HG03469 (cell line): ENCODE data around the gene RPP38.
A peak's percentile ranks its signal among the peaks of the same experiment; 100 is the strongest.

Experiments
- ATAC-seq: cut with Tn5 transposase; IDR thresholded peaks from one replicate; pipeline ENCODE4 v1.9.1; 2021; ENCODE audit warnings: mild to moderate bottlenecking, moderate library complexity, moderate number of reproducible peaks; ENCODE audit not compliant: unreplicated experiment

Gene RPP38

GRCh38 chr10:15097011-15097812 is at the start of gene RPP38:
RPP38 (plus strand) TSS chr10:15097355; CDS start chr10:15103315, 5,960 bp downstream.
- ATAC-seq: peak; percentile 68

GRCh38 chr10:15049533-15049932 is 47.6 kb upstream of the RPP38 start:
- no peak for ATAC-seq

- ATAC-seq: no peak
Observed at GRCh38 chr10:15052121-15052520, 45.0 kb upstream of the RPP38 start.

DNA sequence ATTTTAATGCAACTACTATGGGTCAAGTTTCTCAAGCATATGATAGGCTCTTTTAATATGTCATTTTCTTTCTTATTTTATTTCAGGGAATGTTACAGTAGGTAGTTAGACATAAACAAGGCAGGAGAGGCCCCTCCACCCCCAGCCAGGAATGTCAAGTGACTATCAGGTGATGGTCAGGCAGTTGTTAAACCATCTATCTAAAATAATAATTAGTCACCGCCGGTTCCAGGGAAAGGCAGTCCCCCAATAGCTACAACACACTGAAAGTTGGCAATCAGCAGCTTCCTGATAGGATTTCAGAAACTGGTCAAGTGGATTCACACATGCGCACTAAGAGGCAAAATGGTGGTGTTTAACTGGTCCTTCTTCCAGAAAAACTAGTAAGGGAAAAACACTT is 44.1 kb upstream of the RPP38 start:
- ATAC-seq: no peak

DNA sequence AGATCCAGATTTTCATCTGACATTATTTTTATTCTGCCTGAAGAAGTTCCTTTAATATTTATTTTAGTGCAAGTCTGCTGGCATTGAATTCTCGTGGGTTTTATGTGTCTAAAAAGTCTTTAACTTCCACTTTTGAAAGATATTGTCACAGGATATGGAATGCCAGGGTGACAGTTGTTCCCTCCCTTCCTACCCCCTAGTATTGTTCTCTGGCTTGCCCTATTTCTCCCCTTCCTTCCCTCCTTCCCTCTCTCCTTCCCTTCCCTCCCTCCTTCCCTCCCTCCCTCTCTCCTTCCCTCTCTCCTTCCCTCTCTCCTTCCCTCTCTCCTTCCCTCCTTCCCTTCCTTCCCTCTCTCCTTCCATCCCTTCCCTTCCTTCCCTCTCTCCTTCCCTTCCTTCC is 38.5 kb upstream of the RPP38 start:
- ATAC-seq: no peak

DNA sequence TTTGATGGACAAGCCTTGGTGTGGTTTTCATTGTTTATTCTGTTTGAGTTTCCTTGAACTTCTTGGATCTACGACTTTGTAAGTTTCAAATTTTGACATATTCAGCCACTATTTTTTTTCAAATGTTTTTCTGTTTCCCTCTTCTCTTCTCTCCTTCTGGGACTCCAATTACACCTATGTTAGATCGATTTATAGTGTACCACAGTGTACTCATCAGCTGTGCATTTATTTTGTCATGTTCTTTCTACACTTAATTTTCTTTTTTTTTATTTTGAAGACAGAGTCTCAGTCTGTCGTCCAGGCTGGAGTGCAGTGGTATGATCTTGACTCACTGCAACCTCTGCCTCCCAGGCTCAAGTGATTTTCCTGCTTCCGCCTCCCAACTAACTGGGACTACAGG is 37.2 kb upstream of the RPP38 start:
- no peak for ATAC-seq

DNA sequence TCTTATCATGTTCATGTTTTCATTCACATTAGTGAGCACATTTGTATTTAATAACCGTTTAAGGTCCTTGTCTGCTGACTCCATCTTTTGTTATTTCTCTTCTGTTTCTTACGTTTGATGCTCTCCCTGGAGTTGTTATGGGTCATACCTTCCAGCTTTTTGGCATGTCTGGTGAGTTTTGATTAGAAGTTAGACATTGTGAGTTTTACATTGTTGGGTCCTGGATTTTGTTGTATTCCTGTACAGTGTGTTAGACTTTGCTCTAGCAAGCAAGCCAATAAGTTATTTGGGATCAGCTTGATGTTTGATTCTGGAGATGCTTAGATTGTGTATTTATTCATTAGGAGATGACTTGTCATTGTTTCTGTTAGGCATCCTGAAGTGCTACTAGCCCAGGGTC is 36.5 kb upstream of the RPP38 start:
- ATAC-seq: no peak

DNA sequence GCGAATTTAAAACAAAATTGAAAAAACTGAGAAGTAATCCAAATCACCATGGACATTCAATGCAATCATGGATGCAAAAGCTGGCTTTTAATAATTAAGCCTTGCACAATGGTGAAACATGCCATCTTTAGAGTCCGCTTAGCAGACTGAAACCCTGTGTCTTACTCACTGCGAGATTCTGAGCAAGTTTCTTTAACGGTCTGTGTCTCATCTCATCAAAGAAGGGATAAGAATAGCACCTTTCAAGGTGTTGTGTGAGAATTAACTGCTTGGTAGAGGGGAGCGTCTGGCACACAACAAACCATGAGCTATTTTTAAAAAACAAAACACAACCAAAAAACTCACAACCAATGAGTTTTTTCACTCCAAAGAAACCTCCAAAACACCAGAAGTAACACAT is 30.0 kb upstream of the RPP38 start:
- ATAC-seq: no peak

DNA sequence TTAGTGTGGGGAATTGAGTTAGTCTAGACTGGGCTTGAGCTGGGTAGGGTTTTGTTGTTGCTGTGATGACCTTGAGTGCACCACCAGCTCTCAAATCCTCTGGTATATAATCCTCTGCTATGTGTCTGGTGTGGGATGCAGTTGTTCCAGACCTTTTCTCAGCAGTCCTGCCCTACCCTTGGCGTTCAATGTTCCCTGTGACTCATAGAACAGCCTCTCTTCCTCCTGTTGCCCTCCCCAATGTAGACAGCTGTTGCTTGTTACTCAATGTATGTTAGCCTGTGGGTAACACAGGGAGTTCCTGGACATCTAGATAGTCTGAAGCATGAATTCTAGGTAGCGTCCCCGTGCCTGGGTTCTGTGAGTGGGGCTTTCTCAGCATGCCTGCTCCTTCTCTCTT is 28.4 kb upstream of the RPP38 start:
- no peak for ATAC-seq

DNA sequence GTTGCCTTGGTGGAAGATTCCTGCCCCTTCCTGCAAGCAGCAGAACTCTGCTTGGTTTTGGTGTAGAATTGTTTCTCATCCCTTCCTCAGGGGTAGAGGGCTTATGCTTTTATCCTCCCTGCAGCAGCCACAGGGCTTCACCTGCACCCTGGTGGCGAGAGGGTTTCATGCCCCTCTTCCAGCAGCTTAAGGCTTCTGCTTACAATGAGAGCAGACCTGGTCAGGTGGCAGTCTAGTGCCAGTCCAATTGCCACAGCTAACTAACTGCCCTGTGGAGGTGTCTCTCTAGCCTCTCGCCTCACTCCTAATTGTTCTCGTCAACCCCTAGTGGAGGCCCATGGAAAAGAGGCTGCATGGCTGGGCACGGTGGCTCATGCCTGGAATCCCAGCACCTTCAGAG is 27.9 kb upstream of the RPP38 start:
- no peak for ATAC-seq

DNA sequence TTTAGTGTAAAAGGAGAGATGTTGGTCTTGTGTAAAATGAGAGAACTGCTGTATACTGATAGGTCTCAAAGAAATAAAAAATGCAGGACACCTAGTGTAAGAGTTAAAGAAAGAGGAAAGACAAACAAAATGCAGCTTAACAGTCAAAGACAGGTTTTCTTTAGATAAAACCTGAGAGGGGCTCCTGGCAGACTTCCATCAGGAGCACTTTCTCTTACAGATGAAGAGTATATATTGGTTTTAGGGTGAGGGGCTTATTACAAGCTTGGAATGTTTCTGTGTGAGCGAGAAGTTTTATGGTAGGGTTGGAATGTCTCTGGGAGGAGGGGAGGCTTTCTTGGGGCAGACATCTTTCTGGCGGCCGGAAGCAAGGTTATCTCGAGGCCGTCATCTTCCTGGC is 24.8 kb upstream of the RPP38 start:
- ATAC-seq: no peak

- ATAC-seq: no peak
Observed at GRCh38 chr10:15075421-15075820, 21.7 kb upstream of the RPP38 start.

DNA sequence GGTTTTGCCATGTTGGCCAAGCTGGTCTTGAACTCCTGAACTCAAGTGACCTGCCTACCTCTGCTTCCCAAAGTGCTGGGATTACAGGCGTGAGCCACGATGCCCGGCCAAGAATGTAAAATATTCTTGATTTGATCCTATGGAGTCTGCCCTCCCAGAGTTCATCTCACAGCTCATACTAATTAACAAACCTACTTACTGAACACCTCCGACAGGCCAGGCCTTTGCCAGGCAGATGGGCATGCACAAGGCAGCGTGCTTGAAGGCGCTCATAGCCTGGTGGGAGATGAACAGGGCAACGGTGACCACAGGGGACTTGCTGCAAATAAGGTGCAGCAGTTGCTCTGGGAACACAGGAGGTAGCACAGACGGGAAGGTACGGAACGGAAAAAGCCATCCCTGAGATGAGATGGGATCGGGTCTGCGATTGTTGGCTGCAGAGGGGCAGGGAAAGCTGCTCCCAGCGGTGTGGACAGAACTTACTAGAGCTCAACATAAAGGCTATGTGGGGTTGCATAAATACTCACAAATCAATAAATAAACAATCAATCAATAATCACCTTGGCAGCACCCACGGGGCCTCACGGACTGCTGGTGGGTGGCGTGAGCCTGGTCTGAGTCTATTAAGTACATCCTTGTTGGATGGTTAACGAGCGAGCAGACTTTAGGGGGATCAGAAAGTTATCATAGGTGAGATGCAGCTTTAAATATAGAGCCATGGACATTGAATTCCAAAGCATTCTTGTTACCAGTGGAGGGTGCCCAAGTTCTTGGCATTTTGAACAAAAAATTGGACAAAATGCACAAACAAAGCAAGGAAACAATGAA is 13.3 kb upstream of the RPP38 start:
- no peak for ATAC-seq

- ATAC-seq: no peak
Observed at GRCh38 chr10:15084502-15084922, 12.6 kb upstream of the RPP38 start.

GRCh38 chr10:15088428-15089261 is 8.5 kb upstream of the RPP38 start, which contains the start of gene ACBD7:
ACBD7 (minus strand) TSS chr10:15088776; CDS start chr10:15088728, 48 bp downstream.
- ATAC-seq: peak; percentile 97

DNA sequence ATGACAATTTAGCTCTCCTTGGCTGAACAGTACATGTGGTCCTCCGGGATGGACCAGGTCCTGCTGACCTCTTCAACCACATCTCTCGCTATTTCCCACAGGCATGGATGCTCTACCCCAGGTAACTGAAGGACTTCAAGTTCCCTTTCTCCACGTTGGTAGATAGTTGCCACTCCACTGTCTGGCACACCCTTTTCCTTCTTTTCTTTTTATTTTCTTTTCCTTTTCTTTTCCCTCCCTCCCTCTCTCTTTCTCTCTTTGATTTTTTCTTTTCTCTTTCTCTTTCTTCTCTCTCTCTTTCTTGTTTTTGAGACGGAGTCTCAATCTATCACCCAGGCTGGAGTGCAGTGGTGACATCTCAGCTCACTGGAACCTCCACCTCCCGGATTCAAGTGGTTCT is 5.7 kb upstream of the RPP38 start:
- ATAC-seq: no peak

- ATAC-seq: no peak
Observed at GRCh38 chr10:15092855-15093408, 4.2 kb upstream of the RPP38 start.

- ATAC-seq: peak; percentile 6
Observed at GRCh38 chr10:15096661-15097010, 519 bp upstream of the RPP38 start.

- ATAC-seq: no peak
Observed at GRCh38 chr10:15099886-15100285, 2.7 kb downstream of the RPP38 start.

DNA sequence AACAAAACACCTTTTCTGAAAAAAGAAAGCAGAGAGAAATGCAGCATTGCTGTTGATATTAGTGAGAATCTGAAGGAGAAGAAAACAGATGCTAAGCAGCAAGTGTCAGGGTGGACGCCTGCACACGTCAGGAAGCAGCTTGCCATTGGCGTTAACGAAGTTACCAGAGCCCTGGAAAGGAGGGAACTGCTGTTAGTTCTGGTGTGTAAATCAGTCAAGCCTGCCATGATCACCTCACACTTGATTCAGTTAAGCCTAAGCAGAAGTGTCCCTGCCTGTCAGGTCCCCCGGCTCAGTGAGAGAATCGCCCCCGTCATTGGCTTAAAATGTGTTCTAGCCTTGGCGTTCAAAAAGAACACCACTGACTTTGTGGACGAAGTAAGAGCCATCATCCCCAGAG is 6.4 kb downstream of the RPP38 start:
- ATAC-seq: no peak
